K562 (cell line): ENCODE data around the gene C7orf25. TPM values are rescaled to one million over a fixed set of nuclear protein-coding genes. Genes with fewer than 3 reads are reported as not detected.

Experiments
- AFF4 ChIP-seq: sonication (generic); formaldehyde crosslinking; IDR thresholded peaks from 2 replicates; pipeline ENCODE4 v1.8.0; 2023; ENCODE audit warnings: mild to moderate bottlenecking, missing genetic modification reagents
- CBX1 ChIP-seq: sonication (generic); IDR thresholded peaks from 2 replicates; pipeline ENCODE4 v1.6.1; 2016; ENCODE audit warnings: antibody characterized with exemption, low read depth, mild to moderate bottlenecking
- DIDO1 ChIP-seq: fragments of 450-650 bp; IDR thresholded peaks from 2 replicates; pipeline ENCODE4 v1.6.1; 2016; ENCODE audit warnings: low read depth, missing biosample characterization, missing genetic modification characterization
- GATAD2B ChIP-seq: fragments of 450-650 bp; IDR thresholded peaks from 2 replicates; pipeline ENCODE4 v1.6.1; 2017; ENCODE audit warnings: mild to moderate bottlenecking, borderline replicate concordance
- HCFC1 ChIP-seq: IDR thresholded peaks from 2 replicates; pipeline ENCODE4 v1.6.1; 2012; ENCODE audit warnings: low read depth, low read length, improper control_type of control experiment
- HDAC2 ChIP-seq: fragments of 450-650 bp; IDR thresholded peaks from 2 replicates; pipeline ENCODE4 v1.6.1; 2016; ENCODE audit warnings: mild to moderate bottlenecking
- JUN ChIP-seq, 2 experiments: sonication (generic) in 1 of 2; formaldehyde crosslinking in 1 of 2; IDR thresholded peaks; 2 replicates each; pipeline versions ENCODE4 v1.6.1 to v1.8.0; 2012 to 2022; ENCODE audit warnings: borderline replicate concordance in 2 of 2, mild to moderate bottlenecking in 2 of 2, improper control_type of control experiment in 1 of 2, low read depth in 1 of 2, low read length in 1 of 2, missing genetic modification reagents in 1 of 2
- NBN ChIP-seq: fragments of 450-650 bp; IDR thresholded peaks from 2 replicates; pipeline ENCODE4 v1.6.1; 2016; ENCODE audit warnings: low read depth, mild to moderate bottlenecking
- NFIC ChIP-seq: fragments of 450-650 bp; IDR thresholded peaks from 2 replicates; pipeline ENCODE4 v1.6.1; 2017; ENCODE audit warnings: mild to moderate bottlenecking, inconsistent platforms
- NFRKB ChIP-seq: fragments of 450-650 bp; IDR thresholded peaks from 2 replicates; pipeline ENCODE4 v1.6.1; 2016; ENCODE audit warnings: low read depth
- POLR2B ChIP-seq: fragments of 450-650 bp; IDR thresholded peaks from 2 replicates; pipeline ENCODE4 v1.6.1; 2018; ENCODE audit warnings: low read depth; ENCODE audit not compliant: partially characterized antibody
- TOE1 ChIP-seq, 2 experiments: fragments of 450-650 bp in 1 of 2; sonication (generic) in 1 of 2; formaldehyde crosslinking in 1 of 2; IDR thresholded peaks; 2 replicates each; pipeline versions ENCODE4 v1.7.1 to v1.8.0; 2016 to 2022; ENCODE audit warnings: borderline replicate concordance in 2 of 2, mild to moderate bottlenecking in 2 of 2, antibody characterized with exemption in 1 of 2, inconsistent platforms in 1 of 2, low read depth in 1 of 2, missing genetic modification reagents in 1 of 2, moderate library complexity in 1 of 2
- polyA plus RNA-seq, 8 experiments: library from polyadenylated mRNA; depleted of rRNA in 4 of 8; stranded (reverse) in 5 of 8; unstranded in 3 of 8; fragments of >200 nt; fragmentation: Nextera tagmentation in 2 of 8; fragmentation: Illumina TruSeq in 1 of 8; extraction: Ambion mirVana in 2 of 8; extraction: Trizol in 1 of 8; gene quantifications; 2 replicates each; pipeline versions ENCODE4 v1.2.1 to v1.2.3, GENCODE V29; 2011 to 2014; ENCODE audit warnings: inconsistent platforms in 1 of 8, missing spikeins in 1 of 8
- total RNA-seq, 7 experiments: library from RNA; depleted of rRNA in 6 of 7; stranded (reverse); fragments of >200 nt in 6 of 7; fragmentation: Illumina TruSeq in 2 of 7; extraction: Trizol in 2 of 7; gene quantifications; 2 replicates each; pipeline versions ENCODE4 v1.2.1 to v1.2.3, GENCODE V29; 2011 to 2021; ENCODE audit warnings: low replicate concordance in 1 of 7
- TF ChIP-seq, protein P1 (sequence below), 2 experiments: fragments of 450-650 bp in 1 of 2; sonication (generic) in 1 of 2; formaldehyde crosslinking in 1 of 2; IDR thresholded peaks in 1 of 2; conservative IDR thresholded peaks in 1 of 2; 2 replicates each; pipeline versions ENCODE4 v1.6.1 to v1.8.1; 2016 to 2023; ENCODE audit warnings: mild to moderate bottlenecking in 2 of 2, moderate library complexity in 2 of 2, inconsistent platforms in 1 of 2, missing genetic modification reagents in 1 of 2
- TF ChIP-seq, protein P2 (sequence below): fragments of 250-450 bp; sonication (Bioruptor Pico); IDR thresholded peaks from 2 replicates; pipeline ENCODE4 v1.4.0; 2020; ENCODE audit warnings: borderline replicate concordance
- TF ChIP-seq, protein P3 (sequence below): fragments of 200-800 bp; sonication (Bioruptor generic); IDR thresholded peaks from 2 replicates; pipeline ENCODE4 v1.6.1; 2017; ENCODE audit warnings: missing genetic modification characterization, missing compliant biosample characterization

C7orf25 gene
- total and polyA plus RNA-seq, 9 of the 15 experiments (the other 6 are each of a cell fraction or from before 2014, with no cell fraction given): 1.2 to 4.7 (median 1.9) TPM

GRCh38 chr7:42911454-42912447, at the start of gene C7orf25 (continued):
- peak; percentile 48 for TF ChIP-seq POLR2B
- TF ChIP-seq TOE1 (IDR thresholded peaks at IDR 0.05; ENCODE audit: borderline replicate concordance): peak; percentile 97
- TF ChIP-seq TOE1 (CRISPR knock-in tag; IDR thresholded peaks at IDR 0.05; ENCODE audit: borderline replicate concordance, low read depth): no peak
- TF ChIP-seq HDAC2: 0 out of 2 replicates have a peak, but pooled peaks have one; percentile 31
- peak; percentile 43; the same call in 1 of the 2 replicates for TF ChIP-seq NBN
- peak; percentile 71; the same call in 1 of the 2 replicates for TF ChIP-seq NFRKB
- peak; percentile 55; the same call in 1 of the 2 replicates for TF ChIP-seq JUN (IDR thresholded peaks at IDR 0.05; ENCODE audit: borderline replicate concordance, low read depth, low read length)
- TF ChIP-seq JUN (CRISPR knock-in tag; IDR thresholded peaks at IDR 0.05; ENCODE audit: borderline replicate concordance): no peak; the same call in 1 of the 2 replicates
- TF ChIP-seq, protein P1, sequence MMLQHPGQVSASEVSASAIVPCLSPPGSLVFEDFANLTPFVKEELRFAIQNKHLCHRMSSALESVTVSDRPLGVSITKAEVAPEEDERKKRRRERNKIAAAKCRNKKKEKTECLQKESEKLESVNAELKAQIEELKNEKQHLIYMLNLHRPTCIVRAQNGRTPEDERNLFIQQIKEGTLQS (IDR thresholded peaks at IDR 0.05): no peak; the same call in 1 of the 2 replicates
- TF ChIP-seq, protein P1 (CRISPR knock-in tag; conservative IDR thresholded peaks at IDR 0.05): peak; percentile 69
- TF ChIP-seq AFF4 (CRISPR knock-in tag): no peak
- TF ChIP-seq NFIC: peak; percentile 34
- TF ChIP-seq, protein P2, sequence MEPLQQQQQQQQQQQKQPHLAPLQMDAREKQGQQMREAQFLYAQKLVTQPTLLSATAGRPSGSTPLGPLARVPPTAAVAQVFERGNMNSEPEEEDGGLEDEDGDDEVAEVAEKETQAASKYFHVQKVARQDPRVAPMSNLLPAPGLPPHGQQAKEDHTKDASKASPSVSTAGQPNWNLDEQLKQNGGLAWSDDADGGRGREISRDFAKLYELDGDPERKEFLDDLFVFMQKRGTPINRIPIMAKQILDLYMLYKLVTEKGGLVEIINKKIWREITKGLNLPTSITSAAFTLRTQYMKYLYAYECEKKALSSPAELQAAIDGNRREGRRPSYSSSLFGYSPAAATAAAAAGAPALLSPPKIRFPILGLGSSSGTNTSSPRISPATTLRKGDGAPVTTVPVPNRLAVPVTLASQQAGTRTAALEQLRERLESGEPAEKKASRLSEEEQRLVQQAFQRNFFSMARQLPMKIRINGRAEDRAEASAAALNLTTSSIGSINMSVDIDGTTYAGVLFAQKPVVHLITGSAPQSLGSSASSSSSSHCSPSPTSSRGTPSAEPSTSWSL (CRISPR knock-in tag): no peak
- TF ChIP-seq, protein P3, sequence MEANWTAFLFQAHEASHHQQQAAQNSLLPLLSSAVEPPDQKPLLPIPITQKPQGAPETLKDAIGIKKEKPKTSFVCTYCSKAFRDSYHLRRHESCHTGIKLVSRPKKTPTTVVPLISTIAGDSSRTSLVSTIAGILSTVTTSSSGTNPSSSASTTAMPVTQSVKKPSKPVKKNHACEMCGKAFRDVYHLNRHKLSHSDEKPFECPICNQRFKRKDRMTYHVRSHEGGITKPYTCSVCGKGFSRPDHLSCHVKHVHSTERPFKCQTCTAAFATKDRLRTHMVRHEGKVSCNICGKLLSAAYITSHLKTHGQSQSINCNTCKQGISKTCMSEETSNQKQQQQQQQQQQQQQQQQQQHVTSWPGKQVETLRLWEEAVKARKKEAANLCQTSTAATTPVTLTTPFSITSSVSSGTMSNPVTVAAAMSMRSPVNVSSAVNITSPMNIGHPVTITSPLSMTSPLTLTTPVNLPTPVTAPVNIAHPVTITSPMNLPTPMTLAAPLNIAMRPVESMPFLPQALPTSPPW (CRISPR knock-in tag): peak; percentile 95
- TF ChIP-seq DIDO1: peak; percentile 70; the same call in 1 of the 2 replicates
- peak; percentile 96 for TF ChIP-seq HCFC1
- peak; percentile 70 for TF ChIP-seq GATAD2B
- peak; percentile 77; the same call in 1 of the 2 replicates for TF ChIP-seq CBX1
